ENCODE data around the gene KIRREL1. TPM values are rescaled to one million over a fixed set of nuclear protein-coding genes. Genes with fewer than 3 reads are reported as not detected.

KIRREL1 gene
- total RNA-seq, 2 experiments from 2014 or later: 0.08 TPM

DNA sequence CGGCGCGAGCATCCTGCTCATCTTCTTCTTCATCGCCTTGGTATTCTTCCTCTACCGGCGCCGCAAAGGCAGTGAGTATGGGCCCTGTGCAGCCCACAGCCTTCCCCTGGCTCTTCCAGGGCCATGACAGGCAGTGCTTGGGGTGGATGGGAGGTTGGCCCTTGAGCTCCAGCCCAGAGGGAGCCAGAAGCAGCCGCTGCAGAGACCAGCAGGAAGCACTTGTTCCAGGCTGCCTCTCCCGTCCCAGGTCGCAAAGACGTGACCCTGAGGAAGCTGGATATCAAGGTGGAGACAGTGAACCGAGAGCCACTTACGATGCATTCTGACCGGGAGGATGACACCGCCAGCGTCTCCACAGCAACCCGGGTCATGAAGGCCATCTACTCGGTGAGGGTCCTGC lies 99.9 kb downstream of the KIRREL1 start:
- POLR2A ChIA-PET: no interaction called here
- CTCF ChIA-PET: no interaction called here

DNA sequence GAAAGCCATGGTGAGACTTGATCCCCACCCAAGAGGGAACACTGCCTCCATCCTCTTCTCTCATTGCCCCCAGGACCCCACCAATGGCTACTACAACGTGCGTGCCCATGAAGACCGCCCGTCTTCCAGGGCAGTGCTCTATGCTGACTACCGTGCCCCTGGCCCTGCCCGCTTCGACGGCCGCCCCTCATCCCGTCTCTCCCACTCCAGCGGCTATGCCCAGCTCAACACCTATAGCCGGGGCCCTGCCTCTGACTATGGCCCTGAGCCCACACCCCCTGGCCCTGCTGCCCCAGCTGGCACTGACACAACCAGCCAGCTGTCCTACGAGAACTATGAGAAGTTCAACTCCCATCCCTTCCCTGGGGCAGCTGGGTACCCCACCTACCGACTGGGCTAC lies 101.1 kb downstream of the KIRREL1 start:
- ChIA-PET CTCF (no interaction called here), POLR2A (no interaction called here)

- CTCF ChIA-PET: interaction anchor here (0.6 to 3.2 kb wide), 8 partner anchors 9 to 104 kb away, joined by 3 to 13 read pairs (median 4); no protein-coding TSS in a partner anchor
- POLR2A ChIA-PET: no interaction called here
Measured at GRCh38 chr1:158095737-158096335, 102.4 kb downstream of the KIRREL1 start.

DNA sequence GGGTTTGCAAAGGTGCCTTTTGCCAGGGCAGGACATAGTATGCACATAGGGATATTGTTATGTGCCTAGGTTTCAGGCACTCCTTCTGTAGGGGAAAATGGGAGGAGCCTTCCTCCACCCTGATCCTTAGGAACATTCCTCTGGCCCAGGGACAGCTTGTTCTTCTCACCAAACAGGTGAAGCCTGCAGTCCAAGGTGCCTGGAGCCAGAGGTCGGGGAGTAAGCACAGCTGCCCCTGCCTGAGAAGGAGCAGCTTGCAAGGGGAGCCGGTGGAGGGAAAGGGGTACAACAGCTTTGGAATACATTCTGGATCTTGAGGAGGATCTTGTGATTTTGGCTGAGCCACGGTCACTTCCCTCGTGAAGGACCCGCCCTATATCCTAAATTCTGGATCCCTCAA lies 104.8 kb downstream of the KIRREL1 start:
- POLR2A ChIA-PET: no interaction called here
- CTCF ChIA-PET: interaction anchor here (1.6 to 3.2 kb wide), 2 partner anchors 11 to 26 kb away, joined by 4 to 13 read pairs; no protein-coding TSS in a partner anchor

- CTCF ChIA-PET: interaction anchor here (1.0 kb wide), 1 partner anchor 24 kb away, joined by 3 read pairs; no protein-coding TSS in a partner anchor
- POLR2A ChIA-PET: no interaction called here
Measured at GRCh38 chr1:158099185-158099584, 105.7 kb downstream of the KIRREL1 start.

- POLR2A ChIA-PET: no interaction called here
- CTCF ChIA-PET: no interaction called here
Measured at GRCh38 chr1:158100498-158100897, 107.1 kb downstream of the KIRREL1 start.

GRCh38 chr1:158101455-158101854 lies 108.0 kb downstream of the KIRREL1 start:
- ChIA-PET POLR2A (no interaction called here), CTCF (no interaction called here)

GRCh38 chr1:158101927-158102326 lies 108.5 kb downstream of the KIRREL1 start:
- ChIA-PET CTCF (no interaction called here), POLR2A (no interaction called here)

DNA sequence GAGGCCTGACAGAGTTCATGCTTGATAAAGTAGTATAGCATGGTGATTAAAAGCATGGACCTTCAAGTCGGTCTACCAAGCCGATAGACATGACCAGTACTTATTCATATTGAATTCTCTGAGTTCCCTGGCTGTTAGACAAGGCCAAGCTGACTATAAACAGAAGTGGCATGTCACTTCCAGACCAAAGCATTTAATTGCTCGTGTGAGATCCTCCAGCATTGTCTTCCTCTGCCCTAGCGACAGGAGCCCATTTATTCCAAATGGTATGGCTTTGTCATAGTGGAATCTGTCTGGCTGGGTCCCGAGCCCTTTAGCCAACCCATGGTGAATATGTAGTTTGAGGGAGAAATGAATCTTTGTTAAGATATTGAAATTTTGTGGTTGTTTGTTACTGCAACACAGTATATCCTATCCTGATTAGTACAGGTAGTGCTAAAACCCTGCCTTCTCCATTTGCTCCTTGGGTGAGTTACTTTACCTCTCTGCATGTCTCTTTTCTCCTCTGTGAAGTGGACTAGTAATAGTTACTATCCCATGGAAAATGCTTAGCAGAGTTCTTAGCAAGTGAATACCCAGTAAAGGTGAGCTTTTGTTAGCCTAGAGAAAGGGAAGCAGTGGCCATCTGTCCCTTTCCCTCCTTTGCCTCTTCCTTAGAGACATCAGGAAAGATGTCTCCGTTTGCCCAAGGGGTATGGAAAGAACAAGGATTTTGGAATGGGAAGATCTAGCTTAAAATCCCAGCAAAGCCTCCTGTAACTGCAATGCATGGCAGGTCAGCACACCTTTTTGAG lies 109.6 kb downstream of the KIRREL1 start:
- POLR2A ChIA-PET: no interaction called here
- CTCF ChIA-PET: no interaction called here

DNA sequence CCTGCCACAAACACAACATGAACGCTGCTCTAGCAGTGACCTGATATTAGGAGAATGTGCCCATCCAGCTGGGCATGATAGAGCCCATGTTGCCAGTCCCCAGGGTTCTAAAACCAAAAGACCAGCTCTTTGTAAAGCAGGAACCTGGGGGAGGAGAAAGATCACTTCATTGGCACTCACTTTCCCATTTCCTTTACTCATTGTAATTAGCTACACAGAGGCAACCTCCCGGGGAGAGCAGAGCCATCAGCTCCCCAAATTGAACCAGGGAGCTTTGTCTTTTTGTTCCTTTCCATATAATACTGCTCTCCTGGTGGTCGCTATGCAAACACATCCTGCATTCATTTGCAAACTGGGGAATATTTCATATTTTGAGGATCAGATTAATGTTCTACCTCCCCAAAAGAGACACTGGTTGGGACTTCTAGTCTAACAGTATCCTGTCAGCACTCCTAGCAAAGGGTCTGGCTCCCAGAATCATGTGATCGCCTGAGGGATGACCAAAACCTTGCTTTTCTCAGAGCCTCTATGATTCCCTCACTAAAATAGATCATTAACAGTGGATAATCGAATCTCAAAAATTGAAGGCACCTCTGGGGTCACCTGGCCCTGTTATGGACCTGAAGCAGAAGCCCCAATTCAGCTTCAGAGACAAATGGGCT lies 110.5 kb downstream of the KIRREL1 start:
- POLR2A ChIA-PET: no interaction called here
- CTCF ChIA-PET: no interaction called here

DNA sequence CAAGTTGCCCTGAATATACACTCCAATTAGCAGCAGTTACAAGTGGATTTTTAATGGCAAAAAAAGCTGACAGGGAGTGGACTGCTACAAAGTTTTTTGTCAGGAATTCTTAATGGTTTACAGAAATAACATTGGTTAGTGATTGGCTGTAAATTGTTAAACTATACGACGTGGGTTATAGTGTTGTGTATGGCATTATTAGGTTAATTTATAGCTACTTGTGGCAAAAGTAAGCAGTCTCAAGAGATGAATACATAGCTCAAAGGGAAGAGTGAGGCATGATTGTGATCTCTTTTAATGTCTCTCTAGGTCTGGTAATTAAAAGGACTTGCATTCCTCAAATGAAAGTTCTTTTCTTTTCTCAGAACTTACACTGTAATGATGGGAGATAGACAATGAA lies 111.4 kb downstream of the KIRREL1 start:
- CTCF ChIA-PET: no interaction called here

GRCh38 chr1:158105352-158106095 lies 112.1 kb downstream of the KIRREL1 start:
- POLR2A ChIA-PET: no interaction called here
- CTCF ChIA-PET: no interaction called here

More for the DNA sequence above, 111.4 kb downstream of the KIRREL1 start:
- POLR2A ChIA-PET: no interaction called here

- ChIA-PET CTCF (interaction anchor here (1.4 kb wide), 1 partner anchor 15 kb away, joined by 5 read pairs; no protein-coding TSS in a partner anchor), POLR2A (no interaction called here)
Measured at GRCh38 chr1:158107916-158108315, 114.5 kb downstream of the KIRREL1 start.

DNA sequence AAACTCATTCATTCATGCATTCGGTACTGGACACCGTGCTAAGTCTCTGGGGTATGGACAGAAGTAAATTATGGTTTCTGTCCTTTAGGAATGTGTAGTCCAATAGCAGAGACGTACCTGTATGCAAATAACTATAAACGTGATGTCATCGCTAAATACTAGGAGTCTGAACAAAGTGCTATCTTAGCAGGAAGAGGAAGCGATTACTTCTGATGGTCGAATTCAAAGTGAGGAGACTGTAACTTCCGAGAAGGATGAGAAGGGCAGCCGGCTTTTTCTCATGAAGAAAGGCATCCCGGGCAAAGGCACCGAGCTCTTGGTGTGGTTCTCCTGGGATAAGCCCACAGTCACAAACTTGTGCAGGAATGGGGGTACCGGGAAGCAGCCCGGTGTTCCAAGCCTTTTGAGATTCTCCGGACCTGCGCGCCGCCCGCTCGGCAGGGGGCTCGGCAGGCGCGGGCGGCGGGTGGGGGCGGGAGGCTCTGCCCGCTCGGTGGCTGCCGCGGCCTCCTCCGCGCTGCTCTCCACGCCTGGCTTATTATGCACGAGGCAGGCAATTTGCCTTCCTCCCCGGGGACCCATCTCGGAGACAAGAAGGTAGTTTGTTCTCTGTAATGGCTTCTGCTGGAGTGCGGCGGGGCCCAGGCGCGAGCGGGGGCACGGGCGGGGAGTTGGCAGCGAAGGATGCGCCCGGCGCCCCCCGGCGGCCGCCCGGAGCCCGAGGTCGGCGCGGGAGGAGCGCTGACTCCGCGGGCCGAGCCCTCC lies 119.7 kb downstream of the KIRREL1 start:
- CTCF ChIA-PET: interaction anchor here (0.6 to 1.5 kb wide), 2 partner anchors 12 to 14 kb away, joined by 3 to 5 read pairs; no protein-coding TSS in a partner anchor
- POLR2A ChIA-PET: no interaction called here

DNA sequence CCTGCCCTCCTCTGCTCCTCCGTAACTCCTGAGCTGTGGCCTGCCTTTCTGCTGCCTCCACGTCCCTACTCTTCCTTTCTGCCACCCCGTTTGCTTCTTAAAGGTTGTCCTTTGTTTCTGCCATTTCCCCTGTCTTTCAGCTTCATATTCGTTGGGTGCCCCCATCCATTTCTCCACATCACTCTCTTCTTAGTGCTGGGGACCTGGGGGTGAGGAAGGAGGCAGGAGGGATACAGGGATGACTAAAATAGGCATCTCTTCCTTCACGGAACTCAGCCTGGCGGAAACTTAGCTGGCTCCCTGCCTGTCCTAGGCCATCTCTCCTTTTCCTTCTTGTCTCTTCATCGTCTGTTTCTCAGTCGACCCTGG lies 120.3 kb downstream of the KIRREL1 start:
- ChIA-PET POLR2A (no interaction called here), CTCF (interaction anchor here (1.5 to 3.4 kb wide), 2 partner anchors 11 kb away, joined by 5 to 11 read pairs; no protein-coding TSS in a partner anchor)

DNA sequence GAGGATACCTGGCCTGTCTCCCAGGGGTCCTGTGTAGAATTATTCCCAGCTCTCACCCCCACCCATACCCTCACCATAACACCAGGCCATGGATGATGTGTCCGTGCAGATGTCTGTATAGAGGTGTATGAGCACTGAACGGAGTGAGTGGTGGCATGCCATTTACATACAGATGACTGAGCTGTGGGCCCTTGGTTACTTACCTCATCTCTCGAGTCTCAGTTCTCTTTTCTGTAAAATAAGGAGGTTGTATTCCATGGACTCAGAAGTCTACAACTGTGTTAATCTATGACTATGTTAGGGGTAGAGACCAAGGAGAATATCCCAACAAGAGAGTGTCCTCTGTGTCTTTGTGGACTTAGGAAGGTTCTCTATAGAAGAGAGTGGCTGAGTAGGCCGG lies 121.7 kb downstream of the KIRREL1 start:
- ChIA-PET POLR2A (no interaction called here), CTCF (interaction anchor here (1.4 to 3.4 kb wide), 3 partner anchors 10 to 152 kb away, joined by 3 to 11 read pairs (median 5); no protein-coding TSS in a partner anchor)

GRCh38 chr1:158116311-158117167 lies 123.1 kb downstream of the KIRREL1 start:
- POLR2A ChIA-PET: interaction anchor here (0.6 kb wide), 1 partner anchor 1891 kb away, joined by 4 read pairs; no protein-coding TSS in a partner anchor
- CTCF ChIA-PET: interaction anchor here (0.7 to 3.4 kb wide), 5 partner anchors 8 to 1046 kb away, joined by 3 to 12 read pairs (median 4); no protein-coding TSS in a partner anchor
